ENCODE measurements around the gene BICRA. TPM values are rescaled to one million over a fixed set of nuclear protein-coding genes. Genes with fewer than 3 reads are reported as not detected.
A peak's percentile ranks its signal among the peaks of the same experiment; 100 is the strongest.

BICRA gene
- total RNA-seq, 1 donor from 2014 or later: 24.1 TPM

GRCh38 chr19:47719047-47719859 lies 110.3 kb downstream of the BICRA start:
- DNase-seq (ENCODE audit: low spot score): no peak
- H3K27ac Mint-ChIP-seq (ENCODE audit: unreplicated experiment): no peak overlapping the region
- H3K36me3 Mint-ChIP-seq (ENCODE audit: low read depth, unreplicated experiment): peaks cover 27% of the 10 kb centered on the region
- H3K4me1 Mint-ChIP-seq (ENCODE audit: unreplicated experiment): peaks cover 8% of the 10 kb centered on the region
- peak overlapping the region; percentile 15 for H3K4me3 Mint-ChIP-seq (ENCODE audit: unreplicated experiment)
- TF ChIP-seq CTCF (IDR thresholded peaks at IDR 0.05; ENCODE audit: unreplicated experiment): no peak
- no peaks in the 10 kb centered on the region for H3K9me3 Mint-ChIP-seq (ENCODE audit: unreplicated experiment)
- peaks cover 13% of the 10 kb centered on the region for H3K27me3 Mint-ChIP-seq (ENCODE audit: unreplicated experiment)

GRCh38 chr19:47720669-47721422 lies 111.9 kb downstream of the BICRA start:
- H3K27ac Mint-ChIP-seq (ENCODE audit: unreplicated experiment): peak overlapping the region; percentile 44
- DNase-seq (ENCODE audit: low spot score): no peak
- TF ChIP-seq CTCF (IDR thresholded peaks at IDR 0.05; ENCODE audit: unreplicated experiment): no peak
- H3K36me3 Mint-ChIP-seq (ENCODE audit: low read depth, unreplicated experiment): peaks cover 31% of the 10 kb centered on the region
- H3K27me3 Mint-ChIP-seq (ENCODE audit: unreplicated experiment): peaks cover 15% of the 10 kb centered on the region
- H3K4me3 Mint-ChIP-seq (ENCODE audit: unreplicated experiment): peak overlapping the region; percentile 9
- peaks cover 8% of the 10 kb centered on the region for H3K4me1 Mint-ChIP-seq (ENCODE audit: unreplicated experiment)
- H3K9me3 Mint-ChIP-seq (ENCODE audit: unreplicated experiment): no peaks in the 10 kb centered on the region

GRCh38 chr19:47723581-47723940 lies 114.6 kb downstream of the BICRA start:
- peaks cover 11% of the 10 kb centered on the region for H3K27me3 Mint-ChIP-seq (ENCODE audit: unreplicated experiment)
- no peak for TF ChIP-seq CTCF (IDR thresholded peaks at IDR 0.05; ENCODE audit: unreplicated experiment)
- H3K4me1 Mint-ChIP-seq (ENCODE audit: unreplicated experiment): peaks cover 10% of the 10 kb centered on the region
- no peak for DNase-seq (ENCODE audit: low spot score)
- H3K4me3 Mint-ChIP-seq (ENCODE audit: unreplicated experiment): no peak overlapping the region
- no peak overlapping the region for H3K27ac Mint-ChIP-seq (ENCODE audit: unreplicated experiment)
- peaks cover 38% of the 10 kb centered on the region for H3K36me3 Mint-ChIP-seq (ENCODE audit: low read depth, unreplicated experiment)
- peaks cover 4% of the 10 kb centered on the region for H3K9me3 Mint-ChIP-seq (ENCODE audit: unreplicated experiment)

GRCh38 chr19:47725759-47726401 lies 116.9 kb downstream of the BICRA start:
- TF ChIP-seq CTCF (IDR thresholded peaks at IDR 0.05; ENCODE audit: unreplicated experiment): no peak
- peaks cover 23% of the 10 kb centered on the region for H3K4me1 Mint-ChIP-seq (ENCODE audit: unreplicated experiment)

More at GRCh38 chr19:47725759-47726401, 116.9 kb downstream of the BICRA start:
- Mint-ChIP-seq H3K36me3 (ENCODE audit: low read depth, unreplicated experiment) (peaks cover 48% of the 10 kb centered on the region), H3K4me3 (ENCODE audit: unreplicated experiment) (no peak overlapping the region), H3K9me3 (ENCODE audit: unreplicated experiment) (peaks cover 4% of the 10 kb centered on the region), H3K27ac (ENCODE audit: unreplicated experiment) (no peak overlapping the region), H3K27me3 (ENCODE audit: unreplicated experiment) (peaks cover 14% of the 10 kb centered on the region)
- no peak for DNase-seq (ENCODE audit: low spot score)
